ENCODE measurements around the gene NCOA1.

NCOA1 gene

DNA sequence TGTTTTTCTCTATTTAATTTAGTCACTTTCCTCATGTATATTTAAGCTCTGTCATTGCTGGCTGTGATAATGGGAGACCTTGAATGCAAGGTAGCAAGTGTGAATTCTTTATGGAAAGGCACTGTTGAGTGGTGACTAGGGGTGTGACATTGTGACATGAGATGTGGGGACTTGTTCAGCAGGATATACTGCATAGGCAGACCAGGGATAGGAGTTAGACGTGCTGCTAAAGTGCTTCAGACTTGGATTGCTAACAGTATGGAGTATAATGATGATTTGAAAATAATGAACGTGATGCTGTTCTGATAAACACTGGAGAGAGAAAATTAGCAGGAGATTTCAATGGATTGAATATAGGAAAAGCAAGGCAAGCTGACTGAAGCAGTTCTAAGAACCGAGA, 135.1 kb downstream of the NCOA1 start:
- no peak for TF ChIP-seq EZH2 (IDR thresholded peaks at IDR 0.05; ENCODE audit: borderline replicate concordance, low read depth, low read length, severe bottlenecking)
- TF ChIP-seq, protein P1, sequence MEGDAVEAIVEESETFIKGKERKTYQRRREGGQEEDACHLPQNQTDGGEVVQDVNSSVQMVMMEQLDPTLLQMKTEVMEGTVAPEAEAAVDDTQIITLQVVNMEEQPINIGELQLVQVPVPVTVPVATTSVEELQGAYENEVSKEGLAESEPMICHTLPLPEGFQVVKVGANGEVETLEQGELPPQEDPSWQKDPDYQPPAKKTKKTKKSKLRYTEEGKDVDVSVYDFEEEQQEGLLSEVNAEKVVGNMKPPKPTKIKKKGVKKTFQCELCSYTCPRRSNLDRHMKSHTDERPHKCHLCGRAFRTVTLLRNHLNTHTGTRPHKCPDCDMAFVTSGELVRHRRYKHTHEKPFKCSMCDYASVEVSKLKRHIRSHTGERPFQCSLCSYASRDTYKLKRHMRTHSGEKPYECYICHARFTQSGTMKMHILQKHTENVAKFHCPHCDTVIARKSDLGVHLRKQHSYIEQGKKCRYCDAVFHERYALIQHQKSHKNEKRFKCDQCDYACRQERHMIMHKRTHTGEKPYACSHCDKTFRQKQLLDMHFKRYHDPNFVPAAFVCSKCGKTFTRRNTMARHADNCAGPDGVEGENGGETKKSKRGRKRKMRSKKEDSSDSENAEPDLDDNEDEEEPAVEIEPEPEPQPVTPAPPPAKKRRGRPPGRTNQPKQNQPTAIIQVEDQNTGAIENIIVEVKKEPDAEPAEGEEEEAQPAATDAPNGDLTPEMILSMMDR (IDR thresholded peaks at IDR 0.05; ENCODE audit: borderline replicate concordance, extremely low read depth, low read length, poor library complexity, severe bottlenecking) = no peak
- H3K27ac ChIP-seq (ENCODE audit: low read length) = no peak overlapping the region
- no peaks in the 10 kb centered on the region for H3K9me3 ChIP-seq (ENCODE audit: insufficient read depth, low read length, severe bottlenecking)
- no peak overlapping the region for H3K4me2 ChIP-seq (ENCODE audit: insufficient read depth, low read length)
- H4K20me1 ChIP-seq (ENCODE audit: insufficient read depth, low read length) = no peaks in the 10 kb centered on the region
- H3K36me3 ChIP-seq (ENCODE audit: insufficient read depth, low read length) = no peaks in the 10 kb centered on the region
- H3K27me3 ChIP-seq (ENCODE audit: insufficient read depth, low read length, poor library complexity) = no peaks in the 10 kb centered on the region
- no peaks in the 10 kb centered on the region for H3K4me1 ChIP-seq (ENCODE audit: insufficient read depth, low read length)
- no peak overlapping the region for H2AFZ ChIP-seq (ENCODE audit: low read depth, low read length)
- H3K79me2 ChIP-seq (ENCODE audit: insufficient read depth, low read length) = no peaks in the 10 kb centered on the region; the same call in 1 of the 2 replicates
- no peak for DNase-seq
- no peak overlapping the region for H3K9ac ChIP-seq (ENCODE audit: low read depth, low read length)
- H3K4me3 ChIP-seq (ENCODE audit: low read depth in 1 of 2, low read length in 2 of 2) = no peak overlapping the region
- no peak for ATAC-seq (ENCODE audit: insufficient read depth, low read depth)

DNA sequence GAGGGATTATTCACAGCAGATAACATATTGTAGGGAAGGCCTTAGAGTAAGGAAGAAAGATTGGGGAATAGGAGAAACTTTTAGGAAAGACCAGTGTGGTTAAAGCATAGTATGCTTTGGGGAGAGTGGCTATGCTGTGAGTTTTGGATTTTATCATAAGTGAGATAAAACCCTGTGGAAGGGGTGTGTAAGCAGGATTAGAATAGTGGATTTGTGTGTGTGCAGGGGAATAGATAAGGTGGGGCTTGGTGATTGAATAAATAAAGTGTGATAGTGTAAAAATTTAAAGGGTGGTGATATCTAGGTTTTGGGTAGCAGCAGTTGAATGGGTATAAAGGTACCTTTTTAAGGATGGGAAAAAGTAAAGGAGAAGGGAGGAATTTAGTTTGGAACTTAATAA, 137.7 kb downstream of the NCOA1 start:
- Histone ChIP-seq H3K27ac (ENCODE audit: low read length) (no peak overlapping the region), H4K20me1 (ENCODE audit: insufficient read depth, low read length) (no peaks in the 10 kb centered on the region), H3K4me1 (ENCODE audit: insufficient read depth, low read length) (no peaks in the 10 kb centered on the region), H3K4me3 (ENCODE audit: low read depth in 1 of 2, low read length in 2 of 2) (no peak overlapping the region), H3K27me3 (ENCODE audit: insufficient read depth, low read length, poor library complexity) (no peaks in the 10 kb centered on the region), H3K9me3 (ENCODE audit: insufficient read depth, low read length, severe bottlenecking) (no peaks in the 10 kb centered on the region), H3K79me2 (ENCODE audit: insufficient read depth, low read length) (no peaks in the 10 kb centered on the region; the same call in 1 of the 2 replicates), H3K4me2 (ENCODE audit: insufficient read depth, low read length) (no peak overlapping the region), H3K36me3 (ENCODE audit: insufficient read depth, low read length) (no peaks in the 10 kb centered on the region), H3K9ac (ENCODE audit: low read depth, low read length) (no peak overlapping the region), H2AFZ (ENCODE audit: low read depth, low read length) (no peak overlapping the region)
- TF ChIP-seq EZH2 (IDR thresholded peaks at IDR 0.05; ENCODE audit: borderline replicate concordance, low read depth, low read length, severe bottlenecking) = no peak
- TF ChIP-seq, protein P1 (IDR thresholded peaks at IDR 0.05; ENCODE audit: borderline replicate concordance, extremely low read depth, low read length, poor library complexity, severe bottlenecking) = no peak
- ATAC-seq (ENCODE audit: insufficient read depth, low read depth) = no peak
- DNase-seq = no peak

DNA sequence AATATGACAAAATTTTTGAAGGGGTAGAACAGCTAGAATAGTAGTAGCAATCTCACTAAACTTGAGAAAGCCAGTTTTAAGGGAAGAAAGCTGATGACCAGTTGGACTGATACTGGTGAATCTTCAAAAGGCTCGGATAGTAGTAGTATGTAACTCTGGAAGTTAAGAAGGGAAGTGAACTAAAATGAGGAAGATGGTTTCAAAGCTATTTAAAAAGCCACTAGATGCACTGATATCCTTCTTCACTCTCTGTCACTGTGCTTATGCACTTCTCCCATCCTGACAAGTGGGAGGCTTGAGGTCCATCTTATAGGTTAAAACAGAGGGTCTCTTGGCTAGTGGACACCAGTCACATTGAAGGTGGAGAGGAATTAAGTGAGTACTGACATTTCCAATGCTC, 141.1 kb downstream of the NCOA1 start:
- Histone ChIP-seq H3K4me2 (ENCODE audit: insufficient read depth, low read length) (no peak overlapping the region), H3K9me3 (ENCODE audit: insufficient read depth, low read length, severe bottlenecking) (no peaks in the 10 kb centered on the region), H3K27me3 (ENCODE audit: insufficient read depth, low read length, poor library complexity) (no peaks in the 10 kb centered on the region), H3K27ac (ENCODE audit: low read length) (no peak overlapping the region), H3K4me3 (ENCODE audit: low read depth in 1 of 2, low read length in 2 of 2) (no peak overlapping the region), H3K4me1 (ENCODE audit: insufficient read depth, low read length) (no peaks in the 10 kb centered on the region), H4K20me1 (ENCODE audit: insufficient read depth, low read length) (no peaks in the 10 kb centered on the region), H3K79me2 (ENCODE audit: insufficient read depth, low read length) (no peaks in the 10 kb centered on the region), H3K9ac (ENCODE audit: low read depth, low read length) (no peak overlapping the region), H3K36me3 (ENCODE audit: insufficient read depth, low read length) (no peaks in the 10 kb centered on the region), H2AFZ (ENCODE audit: low read depth, low read length) (no peak overlapping the region)
- DNase-seq = no peak
- TF ChIP-seq, protein P1 (IDR thresholded peaks at IDR 0.05; ENCODE audit: borderline replicate concordance, extremely low read depth, low read length, poor library complexity, severe bottlenecking) = no peak
- no peak for TF ChIP-seq EZH2 (IDR thresholded peaks at IDR 0.05; ENCODE audit: borderline replicate concordance, low read depth, low read length, severe bottlenecking)
- no peak for ATAC-seq (ENCODE audit: insufficient read depth, low read depth)

DNA sequence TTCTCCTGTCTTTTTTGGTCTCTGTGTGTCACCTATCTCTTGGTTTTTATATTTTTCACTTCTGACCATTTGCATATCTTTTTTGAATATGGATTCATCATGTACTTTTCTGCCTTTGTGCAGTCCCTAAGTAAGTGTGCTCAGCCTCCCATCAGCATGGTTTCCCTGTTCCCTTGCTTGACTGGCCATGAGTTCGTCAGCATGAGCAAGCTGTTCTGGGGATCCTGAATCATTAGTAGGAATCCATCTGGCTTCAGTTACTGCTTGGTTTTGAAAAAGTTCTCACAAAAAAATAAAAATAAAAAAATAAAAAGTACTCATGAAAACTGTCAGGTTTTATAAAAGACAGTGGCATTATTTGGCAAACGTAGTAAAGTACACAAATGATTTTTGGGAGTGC, 144.1 kb downstream of the NCOA1 start:
- TF ChIP-seq EZH2 (IDR thresholded peaks at IDR 0.05; ENCODE audit: borderline replicate concordance, low read depth, low read length, severe bottlenecking) = no peak
- TF ChIP-seq, protein P1 (IDR thresholded peaks at IDR 0.05; ENCODE audit: borderline replicate concordance, extremely low read depth, low read length, poor library complexity, severe bottlenecking) = no peak
- Histone ChIP-seq H3K4me1 (ENCODE audit: insufficient read depth, low read length) (no peaks in the 10 kb centered on the region), H3K9ac (ENCODE audit: low read depth, low read length) (no peak overlapping the region), H2AFZ (ENCODE audit: low read depth, low read length) (no peak overlapping the region), H4K20me1 (ENCODE audit: insufficient read depth, low read length) (no peaks in the 10 kb centered on the region), H3K27ac (ENCODE audit: low read length) (no peak overlapping the region), H3K27me3 (ENCODE audit: insufficient read depth, low read length, poor library complexity) (no peaks in the 10 kb centered on the region), H3K9me3 (ENCODE audit: insufficient read depth, low read length, severe bottlenecking) (no peaks in the 10 kb centered on the region), H3K4me2 (ENCODE audit: insufficient read depth, low read length) (no peak overlapping the region), H3K36me3 (ENCODE audit: insufficient read depth, low read length) (no peaks in the 10 kb centered on the region), H3K79me2 (ENCODE audit: insufficient read depth, low read length) (no peaks in the 10 kb centered on the region), H3K4me3 (ENCODE audit: low read depth in 1 of 2, low read length in 2 of 2) (no peak overlapping the region)
- no peak for ATAC-seq (ENCODE audit: insufficient read depth, low read depth)
- no peak for DNase-seq
